GM12891 (cell line): Measurements from ENCODE around the gene RNF115.

ENCODE experiments used
- POLR2A ChIP-seq: IDR thresholded peaks from 2 replicates; pipeline ENCODE4 v1.6.1; 2011; ENCODE audit warnings: low read depth, low read length, control low read depth
- POLR2AphosphoS5 ChIP-seq: IDR thresholded peaks from 2 replicates; pipeline ENCODE4 v1.6.1; 2011; ENCODE audit warnings: low read depth, low read length, control low read depth
- POU2F2 ChIP-seq: IDR thresholded peaks from 2 replicates; pipeline ENCODE4 v1.6.1; 2011; ENCODE audit warnings: low read depth, mild to moderate bottlenecking, control low read depth, low read length, moderate library complexity
- TAF1 ChIP-seq: IDR thresholded peaks from 2 replicates; pipeline ENCODE4 v1.6.1; 2011; ENCODE audit warnings: low read depth, low read length, control low read depth

- TF ChIP-seq POLR2A (no peak), POLR2AphosphoS5 (no peak), TAF1 (no peak), POU2F2 (no peak)
Observed at GRCh38 chr1:145730900-145731299, 93.0 kb downstream of the RNF115 start.
